Testis (tissue), 2 donors: ENCODE measurements around the gene SCARF1.

Source experiments
- CTCF ChIP-seq, 3 experiments: fragments of 450-650 bp in 2 of 3; fragments of 200-600 bp in 1 of 3; sonication (generic) in 1 of 3; IDR thresholded peaks; one replicate each; pipeline ENCODE4 v1.5.1; 2016 to 2019; ENCODE audit warnings: antibody characterized with exemption in 3 of 3, mild to moderate bottlenecking in 2 of 3, moderate library complexity in 1 of 3
- POLR2A ChIP-seq: fragments of 450-650 bp; IDR thresholded peaks from one replicate; pipeline ENCODE4 v1.6.1; 2017; ENCODE audit warnings: antibody characterized with exemption, mild to moderate bottlenecking, moderate library complexity

- TF ChIP-seq CTCF (IDR thresholded peaks at IDR 0.05) (no peak), POLR2A (no peak)
These were observed 33.8 kb downstream of the SCARF1 start for GRCh38 chr17:1611715-1612114.
